Measurements from ENCODE around the gene KLHDC4. TPM values are rescaled to one million over a fixed set of nuclear protein-coding genes. Genes with fewer than 3 reads are reported as not detected.

The KLHDC4 gene
- total RNA-seq, 2 experiments from 2014 or later, result 147 to 233 TPM

DNA sequence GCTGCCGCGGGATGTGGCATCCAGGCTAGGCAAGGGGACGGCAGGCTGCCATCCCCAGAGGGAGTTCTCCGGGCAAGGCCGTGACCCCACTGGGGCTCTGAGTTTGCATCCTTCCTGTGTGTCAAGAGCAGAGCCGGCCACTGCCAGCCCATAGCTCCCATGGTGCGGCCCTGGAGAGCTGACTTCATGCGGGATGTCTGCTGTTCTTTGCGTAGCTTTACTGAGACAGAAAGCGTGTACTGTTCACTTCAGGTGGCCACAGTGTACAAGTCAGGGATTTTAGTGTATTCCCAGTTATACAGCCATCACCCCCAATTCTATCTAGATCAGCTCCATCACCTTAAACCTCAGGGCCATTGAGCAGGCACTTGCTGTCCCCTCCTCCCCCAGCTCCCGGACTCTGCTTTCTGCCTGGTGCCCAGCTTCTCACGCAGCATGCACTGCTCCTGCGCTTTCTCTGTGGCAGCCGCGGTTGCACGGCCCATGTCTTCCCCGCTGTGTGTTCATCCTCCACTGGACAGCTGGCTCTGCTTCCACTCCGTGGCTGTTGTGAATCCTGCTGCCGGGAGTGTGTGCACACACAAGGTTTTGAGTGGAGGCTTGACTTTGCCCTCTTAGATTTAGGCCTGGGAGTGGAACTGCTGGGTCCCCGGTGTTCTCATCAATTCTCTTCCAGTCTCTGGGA is 71.2 kb downstream of the KLHDC4 start:
- no TSS peak for BruUV-seq (replicated peaks)
- no peak for DNase-seq (ENCODE audit: low spot score)
- Histone ChIP-seq H3K36me3 (ENCODE audit: insufficient read depth, low read length) (peaks cover 45% of the 10 kb centered on the region), H3K9me2 (ENCODE audit: insufficient read depth, low read length) (no peaks in the 10 kb centered on the region), H3K4me1 (ENCODE audit: insufficient read depth, low read length, poor library complexity, severe bottlenecking) (peaks cover 39% of the 10 kb centered on the region), H3K79me2 (ENCODE audit: insufficient read depth, low read depth, low read length) (no peaks in the 10 kb centered on the region), H4K20me1 (ENCODE audit: insufficient read depth, low read length) (no peaks in the 10 kb centered on the region), H3K4me3 (ENCODE audit: low read depth, low read length, poor library complexity, severe bottlenecking) (no peak overlapping the region), H3K9me3 (ENCODE audit: low read length) (no peaks in the 10 kb centered on the region), H3K4me2 (ENCODE audit: low read length) (no peak overlapping the region), H3K27ac (ENCODE audit: low read depth, low read length, poor library complexity, severe bottlenecking) (no peak overlapping the region), H2AFZ (ENCODE audit: low read length) (no peak overlapping the region)
- intact Hi-C loops (cut with micrococcal nuclease; ENCODE audit: unreplicated experiment), result no loop called here
- ChIA-PET CTCF (ENCODE audit: unreplicated experiment) (no interaction called here), POLR2A (no interaction called here)
- no peak for TF ChIP-seq EZH2phosphoT487 (IDR thresholded peaks at IDR 0.05; ENCODE audit: borderline replicate concordance, low read depth, low read length)
- no peak for TF ChIP-seq CTCF (conservative IDR thresholded peaks at IDR 0.05; ENCODE audit: low read length)

DNA sequence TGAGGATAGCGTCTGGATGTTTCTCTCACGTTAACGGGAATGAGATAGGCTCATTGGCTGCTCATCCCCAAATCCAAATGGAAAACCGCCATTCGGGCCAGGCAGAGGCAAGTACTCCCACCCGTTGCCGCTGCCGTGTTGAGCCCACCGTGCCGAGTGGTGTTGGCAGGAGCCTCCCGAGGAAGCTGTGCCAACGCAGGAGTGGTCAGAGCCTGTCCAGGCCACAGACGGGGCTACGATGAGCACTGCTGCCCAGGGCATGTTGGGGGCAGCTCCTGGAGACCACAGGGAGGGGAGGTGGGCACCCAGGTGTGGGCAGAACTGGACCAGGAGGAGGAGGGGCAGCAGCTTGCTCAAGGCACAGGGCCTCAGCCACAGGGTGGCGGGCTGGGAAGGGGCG is 72.0 kb downstream of the KLHDC4 start:
- no TSS peak for BruUV-seq (replicated peaks)
- Histone ChIP-seq H3K9me2 (ENCODE audit: insufficient read depth, low read length) (no peaks in the 10 kb centered on the region), H3K36me3 (ENCODE audit: insufficient read depth, low read length) (peaks cover 39% of the 10 kb centered on the region), H3K4me3 (ENCODE audit: low read depth, low read length, poor library complexity, severe bottlenecking) (no peak overlapping the region), H4K20me1 (ENCODE audit: insufficient read depth, low read length) (no peaks in the 10 kb centered on the region), H3K4me2 (ENCODE audit: low read length) (no peak overlapping the region), H2AFZ (ENCODE audit: low read length) (no peak overlapping the region), H3K4me1 (ENCODE audit: insufficient read depth, low read length, poor library complexity, severe bottlenecking) (peaks cover 32% of the 10 kb centered on the region), H3K27ac (ENCODE audit: low read depth, low read length, poor library complexity, severe bottlenecking) (no peak overlapping the region), H3K9me3 (ENCODE audit: low read length) (no peaks in the 10 kb centered on the region), H3K79me2 (ENCODE audit: insufficient read depth, low read depth, low read length) (no peaks in the 10 kb centered on the region)
- ChIA-PET CTCF (ENCODE audit: unreplicated experiment) (no interaction called here), POLR2A (no interaction called here)
- DNase-seq (ENCODE audit: low spot score), result no peak
- intact Hi-C loops (cut with micrococcal nuclease; ENCODE audit: unreplicated experiment), result no loop called here
- no peak for TF ChIP-seq CTCF (conservative IDR thresholded peaks at IDR 0.05; ENCODE audit: low read length)
- no peak for TF ChIP-seq EZH2phosphoT487 (IDR thresholded peaks at IDR 0.05; ENCODE audit: borderline replicate concordance, low read depth, low read length)

- TF ChIP-seq CTCF (conservative IDR thresholded peaks at IDR 0.05; ENCODE audit: low read length) (0 out of 2 replicates have a peak, but pooled peaks have one; percentile 27), EZH2phosphoT487 (IDR thresholded peaks at IDR 0.05; ENCODE audit: borderline replicate concordance, low read depth, low read length) (no peak)
- Histone ChIP-seq H3K27ac (ENCODE audit: low read depth, low read length, poor library complexity, severe bottlenecking) (no peak overlapping the region), H3K4me2 (ENCODE audit: low read length) (no peak overlapping the region), H3K79me2 (ENCODE audit: insufficient read depth, low read depth, low read length) (no peaks in the 10 kb centered on the region), H2AFZ (ENCODE audit: low read length) (no peak overlapping the region), H4K20me1 (ENCODE audit: insufficient read depth, low read length) (no peaks in the 10 kb centered on the region), H3K4me1 (ENCODE audit: insufficient read depth, low read length, poor library complexity, severe bottlenecking) (peaks cover 21% of the 10 kb centered on the region), H3K9me3 (ENCODE audit: low read length) (no peaks in the 10 kb centered on the region), H3K36me3 (ENCODE audit: insufficient read depth, low read length) (peaks cover 35% of the 10 kb centered on the region), H3K4me3 (ENCODE audit: low read depth, low read length, poor library complexity, severe bottlenecking) (no peak overlapping the region), H3K9me2 (ENCODE audit: insufficient read depth, low read length) (no peaks in the 10 kb centered on the region)
- no TSS peak for BruUV-seq (replicated peaks)
- no peak for DNase-seq (ENCODE audit: low spot score)
- POLR2A ChIA-PET, result no interaction called here
- CTCF ChIA-PET (ENCODE audit: unreplicated experiment), result no interaction called here
- intact Hi-C loops (cut with micrococcal nuclease; ENCODE audit: unreplicated experiment), result no loop called here
These were observed 73.0 kb downstream of the KLHDC4 start for GRCh38 chr16:87692756-87693155.

Data from OCI-LY7 (cell line).